Activated CD4-positive, alpha-beta T cell treated with anti-CD3 and anti-CD28 coated beads for 24 hours (primary cell): Measurements from ENCODE around the gene HEPACAM.

Experiments used
- DNase-seq, 2 donors: peaks; one replicate each; pipeline ENCODE4 v3.0.0-alpha.2; 2020; ENCODE audit warnings: low read depth in 2 of 2

The HEPACAM gene

GRCh38 chr11:124884869-124885479 is 50.9 kb downstream of the HEPACAM start:
- no peak for DNase-seq

GRCh38 chr11:124884340-124884739 is 51.5 kb downstream of the HEPACAM start:
- DNase-seq = no peak

- DNase-seq = no peak
Measured at GRCh38 chr11:124882339-124883071, 53.3 kb downstream of the HEPACAM start.

- DNase-seq = no peak
Measured at GRCh38 chr11:124880958-124881357, 54.9 kb downstream of the HEPACAM start.

GRCh38 chr11:124880290-124880611 is 55.6 kb downstream of the HEPACAM start:
- no peak for DNase-seq

GRCh38 chr11:124879493-124880289 is 56.2 kb downstream of the HEPACAM start:
- DNase-seq = no peak

- no peak for DNase-seq
Measured at GRCh38 chr11:124878759-124879492, 56.9 kb downstream of the HEPACAM start.

- DNase-seq = no peak
Measured at GRCh38 chr11:124877910-124878758, 57.7 kb downstream of the HEPACAM start.

- DNase-seq = no peak
Measured at GRCh38 chr11:124877631-124877909, 58.3 kb downstream of the HEPACAM start.

- no peak for DNase-seq
Measured at GRCh38 chr11:124876818-124877630, 58.8 kb downstream of the HEPACAM start.

- peak; percentile 65 to 67 for DNase-seq
Measured at GRCh38 chr11:124875943-124876817, 59.7 kb downstream of the HEPACAM start.

GRCh38 chr11:124875401-124875800 is 60.4 kb downstream of the HEPACAM start:
- DNase-seq = no peak

GRCh38 chr11:124874571-124875255 is 61.1 kb downstream of the HEPACAM start:
- no peak for DNase-seq

- DNase-seq = no peak
Measured at GRCh38 chr11:124873951-124874350, 61.9 kb downstream of the HEPACAM start.

GRCh38 chr11:124872741-124873140 is 63.1 kb downstream of the HEPACAM start:
- no peak for DNase-seq

- no peak for DNase-seq
Measured at GRCh38 chr11:124872280-124872679, 63.6 kb downstream of the HEPACAM start.

GRCh38 chr11:124870430-124870829 is 65.4 kb downstream of the HEPACAM start:
- no peak for DNase-seq

- no peak for DNase-seq
Measured at GRCh38 chr11:124869856-124870387, 65.9 kb downstream of the HEPACAM start.

GRCh38 chr11:124869331-124869730 is 66.5 kb downstream of the HEPACAM start:
- DNase-seq = no peak
